Right cardiac atrium (tissue), 5 donors: ENCODE measurements around the gene VWA5A. TPM values are rescaled to one million over a fixed set of nuclear protein-coding genes. Genes with fewer than 3 reads are reported as not detected.
A peak's percentile ranks its signal among the peaks of the same experiment; 100 is the strongest.

Source experiments
- ATAC-seq, 2 donors: fragments of 200-7000 bp; cut with Tn5 transposase; one replicate each; pipeline versions ENCODE4 v1.8.0 to v1.9.1; 2020; ENCODE audit warnings: moderate library complexity in 2 of 2, mild to moderate bottlenecking in 1 of 2
- DNase-seq, 3 donors: peaks; one replicate each; pipeline ENCODE4 v3.0.0-alpha.2; 2020
- H3K27ac ChIP-seq: one replicate; pipeline ENCODE4 v1.5.1; 2013; ENCODE audit warnings: mild to moderate bottlenecking, low read length, control low read depth, moderate library complexity
- H3K27me3 ChIP-seq: one replicate; pipeline ENCODE4 v1.6.1; 2013; ENCODE audit not compliant: control insufficient read depth, insufficient read depth
- H3K4me1 ChIP-seq: one replicate; pipeline ENCODE4 v1.6.1; 2013; ENCODE audit warnings: low read length; ENCODE audit not compliant: control insufficient read depth, insufficient read depth
- H3K4me3 ChIP-seq: one replicate; pipeline ENCODE4 v1.5.1; 2013; ENCODE audit warnings: low read length, control low read depth
- H3K9me3 ChIP-seq: one replicate; pipeline ENCODE4 v1.6.1; 2013; ENCODE audit warnings: low read length; ENCODE audit not compliant: control insufficient read depth
- WGBS: extraction: QIAGEN DNeasy Blood & Tissue Kit; methylation state at CpG from one replicate; pipeline ENCODE4 v1.1.7; 2013; 5-methylcytosine and 5-hydroxymethylcytosine counted together
- intact Hi-C, 4 donors: fragments of 100-400 bp; cut with DNase I; formaldehyde crosslinking; loops; one replicate each; pipeline versions ENCODE4 v1.11.0 to v1.14.0; 2022 to 2023
- polyA plus RNA-seq: library from polyadenylated mRNA; stranded (reverse); fragments of 200-250 nt; gene quantifications from one replicate; pipeline ENCODE4 v1.2.3, GENCODE V29; 2013
- total RNA-seq, 4 donors: library from RNA; stranded (reverse); fragmentation: NEBNext Ultra II Directional; extraction: Animal tissue kit (Norgen Biotek cat#: 25700); gene quantifications; one replicate each; pipeline ENCODE4 v1.2.1, GENCODE V29; 2021
- donor health status: healthy with polysubstance abuse.
- donor health status: DM: no; HTN: yes; CAD: no.
- donor health status: DM: no; HTN: no; CAD: no.
- donor health status: DM: no; HTN: yes; CAD: no; lungs with severe emphysema.
- donor health status: DM: yes; HTN: yes; CAD: no.

Gene VWA5A
- total and polyA plus RNA-seq, 5 donors, result 3.1 to 7.1 (median 5.5) TPM

GRCh38 chr11:124170801-124171586, 55.7 kb downstream of the VWA5A start:
- intact Hi-C loops, result no loop called here
- ATAC-seq (no peak), DNase-seq (peak in 2 of 3 donors; percentile 42 to 55)
- H3K4me3 ChIP-seq, result no peak overlapping the region
- H3K27me3 ChIP-seq, result no peaks in the 10 kb centered on the region
- no peaks in the 10 kb centered on the region for H3K9me3 ChIP-seq
- 93% methylated on average over 35 of the region's 40 CpGs for WGBS
- H3K4me1 ChIP-seq, result no peaks in the 10 kb centered on the region
- H3K27ac ChIP-seq, result no peak overlapping the region

DNA sequence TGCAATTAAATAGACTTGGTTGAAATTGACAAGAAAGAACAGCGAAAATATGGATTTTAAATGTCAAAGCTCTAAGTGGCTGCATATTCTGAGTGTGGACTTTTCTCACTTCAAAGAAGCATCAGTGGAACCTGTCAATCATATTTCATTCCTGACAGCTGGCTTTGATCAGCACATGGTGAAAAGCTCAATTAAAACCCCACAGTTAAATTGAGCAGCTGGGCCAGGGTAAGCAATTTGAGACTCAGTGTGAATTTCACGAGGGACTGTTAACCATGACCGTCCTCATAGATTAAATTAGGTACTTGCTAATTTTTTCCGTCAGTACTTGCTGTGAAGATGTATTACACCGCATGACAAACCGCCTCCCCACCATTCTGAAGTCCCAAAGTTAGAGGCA, 56.9 kb downstream of the VWA5A start:
- DNase-seq, result no peak
- H3K27ac ChIP-seq, result no peak overlapping the region
- H3K4me3 ChIP-seq, result no peak overlapping the region
- intact Hi-C loops, result no loop called here
- no peaks in the 10 kb centered on the region for H3K4me1 ChIP-seq
- no peaks in the 10 kb centered on the region for H3K27me3 ChIP-seq
- no peaks in the 10 kb centered on the region for H3K9me3 ChIP-seq
- WGBS, result 72% methylated on average over 6 of the region's 6 CpGs
- no peak for ATAC-seq

DNA sequence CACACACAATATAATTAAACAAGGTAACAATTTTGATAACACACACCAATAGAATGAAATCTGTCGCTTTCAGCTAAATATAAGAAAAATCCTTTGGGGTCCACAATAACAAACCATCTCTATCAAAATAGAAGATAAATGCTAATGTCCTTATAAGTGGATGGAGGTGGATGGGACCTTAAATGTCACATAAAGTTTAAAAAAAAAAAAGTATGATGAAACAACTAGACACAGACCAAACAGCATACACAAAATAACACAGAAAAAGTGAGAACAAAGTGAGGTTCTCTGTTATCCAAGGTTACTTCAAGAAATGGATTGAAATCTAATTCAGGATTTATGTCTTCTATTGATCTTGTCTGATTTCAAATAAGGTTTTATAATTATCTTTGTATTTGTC, 57.3 kb downstream of the VWA5A start:
- H3K4me3 ChIP-seq, result no peak overlapping the region
- intact Hi-C loops, result no loop called here
- no peaks in the 10 kb centered on the region for H3K27me3 ChIP-seq
- H3K9me3 ChIP-seq, result no peaks in the 10 kb centered on the region
- no peak for ATAC-seq
- WGBS, result 92% methylated on average over 1 of the region's 1 CpG
- no peak overlapping the region for H3K27ac ChIP-seq
- DNase-seq, result no peak
- H3K4me1 ChIP-seq, result no peaks in the 10 kb centered on the region

DNA sequence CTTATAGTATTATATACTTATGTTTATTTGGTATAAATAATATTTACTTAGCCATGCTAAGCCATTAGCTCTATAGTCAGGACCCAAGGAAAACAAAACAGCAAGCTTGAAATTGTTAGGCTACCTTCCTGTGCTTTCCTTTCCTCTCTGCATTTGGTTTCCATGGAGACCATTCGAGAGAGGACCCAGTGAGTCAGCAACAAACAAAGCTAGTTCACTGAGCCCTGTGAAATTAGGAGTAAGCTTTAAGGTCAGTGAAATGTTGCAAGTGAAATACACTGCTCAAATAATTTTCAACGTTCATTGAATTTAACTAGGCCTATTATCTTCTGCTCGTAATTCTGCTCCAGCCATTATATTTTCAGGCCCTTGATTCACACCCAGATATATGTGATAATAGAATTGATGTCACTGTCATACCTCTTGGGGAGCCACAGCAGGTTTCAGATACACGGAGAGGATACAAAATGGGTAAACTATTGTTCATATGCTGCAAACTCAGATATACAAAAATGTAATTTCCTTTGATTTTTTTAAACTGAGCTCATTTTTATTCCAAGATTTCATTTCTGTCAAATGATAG, 58.8 kb downstream of the VWA5A start:
- ATAC-seq, result peak in 1 of 2 donors; percentile 32

DNA sequence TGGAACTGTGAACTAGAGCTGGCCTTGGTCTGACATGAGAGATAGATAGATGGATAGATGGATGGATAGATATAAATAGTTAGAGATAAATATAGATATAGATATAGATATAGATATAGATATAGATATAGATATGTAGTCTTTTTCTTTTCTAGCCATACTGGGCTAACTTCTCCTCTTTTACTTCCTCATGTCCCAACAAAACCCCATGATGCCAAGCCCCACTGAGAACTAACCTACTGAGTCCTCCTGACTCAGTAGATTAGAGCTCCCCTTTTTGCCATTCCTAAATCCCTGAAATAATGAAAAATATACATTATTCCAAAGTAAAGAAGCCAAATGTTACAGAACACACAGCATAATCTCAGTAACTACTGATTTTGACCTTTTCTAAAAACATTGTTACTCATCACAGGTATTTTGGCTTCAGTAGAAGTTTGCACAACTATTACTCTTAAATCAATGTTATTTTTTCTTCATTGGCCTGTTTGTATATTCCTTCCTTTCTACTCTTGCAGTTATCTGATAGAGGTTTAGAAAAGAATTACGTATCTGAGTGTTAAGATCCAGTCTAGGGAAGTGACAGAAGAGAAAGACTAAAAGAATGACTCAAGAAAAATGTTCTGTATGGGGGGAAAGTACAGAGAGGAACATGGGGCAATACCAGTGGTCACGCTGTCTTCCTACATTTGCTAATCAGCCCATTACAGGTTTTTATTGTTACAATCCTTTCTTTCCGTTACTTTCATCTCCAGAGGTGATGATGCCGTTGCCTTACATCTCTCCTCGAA, 61.9 kb downstream of the VWA5A start:
- intact Hi-C loops, result no loop called here
- 77% methylated on average over 5 of the region's 5 CpGs for WGBS
- DNase-seq (no peak), ATAC-seq (no peak)
- H3K4me1 ChIP-seq, result no peaks in the 10 kb centered on the region
- no peak overlapping the region for H3K4me3 ChIP-seq
- no peaks in the 10 kb centered on the region for H3K27me3 ChIP-seq
- no peaks in the 10 kb centered on the region for H3K9me3 ChIP-seq
- no peak overlapping the region for H3K27ac ChIP-seq

More for the DNA sequence above, 58.8 kb downstream of the VWA5A start:
- Histone ChIP-seq H3K27me3 (no peaks in the 10 kb centered on the region), H3K4me3 (no peak overlapping the region), H3K4me1 (no peaks in the 10 kb centered on the region), H3K27ac (no peak overlapping the region), H3K9me3 (no peaks in the 10 kb centered on the region)
- intact Hi-C loops, result no loop called here
- WGBS, result 25% methylated on average over 4 of the region's 4 CpGs
- DNase-seq, result no peak

DNA sequence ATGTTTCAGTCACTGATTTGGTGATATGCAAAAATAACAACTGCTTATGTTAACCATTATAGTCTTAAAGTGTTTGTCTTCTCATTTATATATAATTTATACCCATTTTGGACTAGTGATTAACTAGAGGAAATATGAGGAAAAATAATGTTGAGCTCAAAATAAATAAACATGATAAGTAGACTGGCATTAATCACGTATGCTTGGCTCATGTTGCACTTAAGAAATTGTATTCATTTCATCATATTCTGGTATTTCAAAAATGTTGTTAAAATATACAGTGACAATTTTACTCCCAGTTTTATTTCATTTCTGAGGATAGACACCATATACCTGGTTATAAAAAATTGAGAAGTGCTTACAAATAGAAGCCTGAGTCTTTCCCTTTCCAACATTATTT, 64.1 kb downstream of the VWA5A start:
- no peak for ATAC-seq
- no peak for DNase-seq
- H3K27me3 ChIP-seq, result no peaks in the 10 kb centered on the region

DNA sequence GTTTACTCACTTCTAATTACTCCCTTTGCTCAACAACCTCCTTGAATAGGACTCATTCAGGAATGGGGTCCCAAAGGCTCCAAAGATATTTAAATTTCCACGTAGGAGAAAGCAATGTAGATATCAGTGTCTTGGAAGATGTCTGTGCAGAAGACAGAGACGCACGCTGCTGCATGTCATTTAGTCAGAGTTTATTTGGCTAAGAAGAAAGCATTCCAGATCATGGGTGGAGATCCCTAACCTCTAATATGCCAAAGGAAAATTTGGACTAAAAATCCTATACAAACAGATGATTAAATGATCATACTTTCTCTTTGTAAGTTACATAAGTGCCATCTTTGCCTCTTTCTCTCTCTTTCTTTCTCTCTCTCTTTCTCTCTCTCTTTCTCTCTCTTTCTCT, 67.8 kb downstream of the VWA5A start, which contains the start of gene OR10D3:
Gene OR10D3 (plus strand): TSS at position 278 of the 400 bp plus-strand sequence. CDS start 1,925 bp downstream, outside the sequence.
- ATAC-seq (no peak), DNase-seq (no peak)
- no peaks in the 10 kb centered on the region for H3K4me1 ChIP-seq
- no peaks in the 10 kb centered on the region for H3K27me3 ChIP-seq
- intact Hi-C loops, result no loop called here
- WGBS, result 28% methylated on average over 3 of the region's 3 CpGs
- no peak within 1 kb of the TSS for H3K27ac ChIP-seq
- no peak within 1 kb of the TSS for H3K4me3 ChIP-seq
- no peaks in the 10 kb centered on the region for H3K9me3 ChIP-seq

More for the DNA sequence above, 64.1 kb downstream of the VWA5A start:
- Histone ChIP-seq H3K9me3 (no peaks in the 10 kb centered on the region), H3K4me3 (no peak overlapping the region), H3K27ac (no peak overlapping the region), H3K4me1 (no peaks in the 10 kb centered on the region)
- intact Hi-C loops, result no loop called here
- whole genome bisulfite sequencing, result 40% methylated on average over 1 of the region's 1 CpG

- Histone ChIP-seq H3K4me1 (no peaks in the 10 kb centered on the region), H3K9me3 (no peaks in the 10 kb centered on the region), H3K27me3 (no peaks in the 10 kb centered on the region), H3K27ac (no peak overlapping the region), H3K4me3 (no peak overlapping the region)
- no peak for ATAC-seq
- WGBS, result 52% methylated on average over 2 of the region's 2 CpGs
- intact Hi-C loops, result loop anchor here in 2 of 4 donors (10.0 kb wide), 1 partner anchor 116 kb away; no protein-coding TSS in a partner anchor
- no peak for DNase-seq
Observed at GRCh38 chr11:124190298-124191139, 75.3 kb downstream of the VWA5A start.

- ATAC-seq (no peak), DNase-seq (no peak)
- Histone ChIP-seq H3K9me3 (no peaks in the 10 kb centered on the region), H3K27ac (no peak overlapping the region), H3K4me3 (no peak overlapping the region), H3K4me1 (no peaks in the 10 kb centered on the region), H3K27me3 (no peaks in the 10 kb centered on the region)
- intact Hi-C loops, result loop anchor here in 2 of 4 donors (10.0 kb wide), 1 partner anchor 119 kb away; no protein-coding TSS in a partner anchor
- WGBS, result 69% methylated on average over 6 of the region's 6 CpGs
Observed at GRCh38 chr11:124193221-124194010, 78.2 kb downstream of the VWA5A start.
